ENCODE results near the gene COMMD2. TPM values are rescaled to one million over a fixed set of nuclear protein-coding genes. Genes with fewer than 3 reads are reported as not detected.

Gene COMMD2
- total RNA-seq, 1 experiment from 2014 or later, result 40.1 TPM

DNA sequence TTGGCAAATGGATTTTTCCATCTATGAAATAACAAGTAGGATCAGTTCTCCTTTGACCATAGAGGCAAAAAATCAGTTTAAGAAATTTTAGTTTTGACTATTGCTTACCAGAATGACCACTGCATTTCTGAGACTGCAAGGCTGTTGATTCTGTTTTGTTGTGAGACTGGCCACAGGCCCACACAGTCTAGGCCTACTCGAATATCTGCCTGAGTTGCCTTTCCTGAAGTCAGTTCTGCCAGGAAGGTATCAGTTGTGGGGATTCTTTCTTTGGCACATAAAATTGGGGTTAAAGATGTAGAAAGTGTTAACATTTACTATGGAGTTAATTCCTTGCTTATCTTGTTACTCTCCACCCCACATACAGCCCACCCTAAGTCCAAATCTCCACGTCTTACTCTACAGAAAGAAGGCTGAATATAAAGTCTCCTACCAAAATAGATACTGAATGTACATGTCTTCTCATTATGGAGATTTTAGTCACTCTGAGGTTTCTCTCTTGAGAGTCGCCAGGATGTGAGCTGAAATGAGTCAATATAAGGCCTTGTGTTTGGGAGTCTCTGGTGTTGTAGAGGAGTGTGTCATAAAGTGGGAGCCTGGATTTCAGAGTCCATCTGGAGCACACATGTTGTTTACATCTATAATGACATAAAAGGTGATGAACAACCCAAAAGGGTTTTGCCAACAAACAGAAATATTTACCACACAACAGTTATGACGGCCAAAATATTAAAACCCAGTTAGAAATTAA lies 49.4 kb downstream of the COMMD2 start:
- DNase-seq (ENCODE audit: low read depth), result peak; percentile 76

GRCh38 chr3:149701977-149702350 lies 50.3 kb downstream of the COMMD2 start:
- no peak for DNase-seq (ENCODE audit: low read depth)

DNA sequence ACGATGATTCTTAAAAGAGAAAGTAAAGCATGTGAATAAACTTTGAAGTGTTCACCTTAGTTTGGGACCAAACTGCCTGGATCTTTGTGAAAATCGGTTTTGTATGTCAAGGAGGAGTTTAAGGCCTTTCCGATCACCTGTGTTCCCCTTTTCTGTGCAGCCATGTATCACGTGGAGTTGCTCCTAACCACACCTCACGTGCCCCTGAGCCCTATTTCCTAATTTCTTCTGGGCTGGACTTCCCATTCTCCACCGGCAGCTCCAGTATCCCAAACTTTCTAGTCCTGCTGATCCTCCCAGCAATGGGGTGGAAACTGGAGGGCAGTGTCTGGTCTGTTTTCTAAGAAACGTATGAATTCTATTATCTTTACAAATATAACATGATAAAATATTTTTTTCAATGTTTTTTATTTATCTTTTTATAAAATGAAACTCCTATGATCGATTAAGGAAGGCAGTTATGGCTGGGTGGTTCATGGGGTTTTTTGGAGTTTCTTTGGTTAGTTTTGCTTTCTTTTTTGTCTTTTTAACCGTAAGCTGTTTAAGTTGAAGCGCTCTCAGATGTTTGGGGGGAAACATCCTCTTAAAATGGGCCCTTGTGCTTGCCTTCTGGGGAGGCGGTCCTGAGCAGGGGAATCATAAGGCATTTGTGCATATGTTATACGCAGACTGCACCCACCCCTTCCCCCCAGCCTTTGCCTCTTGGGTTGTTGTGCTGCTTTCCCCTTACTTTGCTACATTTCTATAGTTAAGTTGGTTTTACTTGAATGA lies 50.9 kb downstream of the COMMD2 start:
- DNase-seq (ENCODE audit: low read depth), result no peak

Other genes with a start within 250 kb of the COMMD2 start
- 32.8 and 34.3 TPM in 2 replicates for gene WWTR1, start 94.5 kb downstream of the COMMD2 start, total RNA-seq (2014; rRNA removed; shearing (Covaris generic))
- not detected in 2 replicates for gene ANKUB1, start 40.1 kb upstream of the COMMD2 start, total RNA-seq (2014; rRNA removed; shearing (Covaris generic))
- gene RNF13, start 60.7 kb upstream of the COMMD2 start, total RNA-seq (2014; rRNA removed; shearing (Covaris generic)), result 39.5 and 40.5 TPM in 2 replicates
- 243 and 282 TPM in 2 replicates for gene PFN2, start 218.4 kb upstream of the COMMD2 start, total RNA-seq (2014; rRNA removed; shearing (Covaris generic))

Measured in Daoy (cell line).